Tibial nerve (tissue), 3 donors: ENCODE measurements around the gene AVL9.

Experiments
- CTCF ChIP-seq, 5 experiments: fragments of 200-600 bp in 3 of 5; fragments of 450-650 bp in 2 of 5; sonication (generic) in 3 of 5; IDR thresholded peaks; one replicate each; pipeline ENCODE4 v1.5.1; 2016 to 2019; ENCODE audit warnings: antibody characterized with exemption in 5 of 5, mild to moderate bottlenecking in 3 of 5, moderate library complexity in 2 of 5
- POLR2A ChIP-seq, 2 donors: fragments of 450-650 bp; IDR thresholded peaks; one replicate each; pipeline ENCODE4 v1.6.1; 2017; ENCODE audit warnings: antibody characterized with exemption in 2 of 2, mild to moderate bottlenecking in 2 of 2, moderate library complexity in 2 of 2

GRCh38 chr7:32500922-32501341 is 5.6 kb downstream of the AVL9 start:
- TF ChIP-seq CTCF (IDR thresholded peaks at IDR 0.05) (no peak), POLR2A (IDR thresholded peaks at IDR 0.05) (no peak)
